GM19455 (cell line): ENCODE results near the gene PTCHD4.

Experiments
- ATAC-seq: cut with Tn5 transposase; IDR thresholded peaks from one replicate; pipeline ENCODE4 v1.9.1; 2021; ENCODE audit not compliant: unreplicated experiment

The PTCHD4 gene

DNA sequence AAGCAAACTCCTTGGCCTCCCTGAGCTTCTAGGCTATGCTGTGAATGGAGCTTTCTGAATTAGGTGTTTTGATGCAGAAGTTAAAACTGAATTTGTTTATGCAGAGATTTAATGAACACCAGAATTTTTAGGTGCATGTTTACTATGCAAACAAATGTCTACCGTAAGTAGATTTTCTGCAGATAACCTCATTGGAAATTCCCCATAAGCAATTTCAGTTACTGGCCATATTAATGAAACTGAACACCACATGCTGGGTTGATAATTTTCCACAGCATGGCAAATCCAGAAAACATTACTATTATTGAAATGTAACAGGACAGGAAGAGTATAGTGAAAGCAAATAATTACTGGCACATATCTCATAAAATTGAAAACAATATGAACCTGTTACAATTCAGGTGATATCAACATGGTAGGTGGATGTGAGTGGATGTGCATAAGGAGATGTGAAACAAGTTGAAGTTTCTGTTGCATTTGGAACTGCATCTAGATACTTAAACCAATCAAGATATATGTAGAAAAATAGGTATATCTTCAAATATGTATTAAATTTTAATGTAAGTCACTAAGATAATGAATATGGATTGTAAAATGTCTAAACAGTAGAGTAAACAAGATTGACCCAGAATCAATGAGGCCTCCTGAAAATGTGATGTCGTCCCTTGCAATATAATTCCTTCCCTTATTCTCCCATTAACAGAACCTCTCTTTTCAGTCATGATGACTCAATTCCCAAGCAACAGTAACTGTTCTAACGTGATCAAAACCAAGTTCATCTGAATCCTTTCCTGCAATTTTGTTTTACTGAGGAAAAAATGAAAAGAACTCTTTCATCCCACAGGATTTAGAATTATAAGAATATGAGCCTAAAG, 11.0 kb downstream of the PTCHD4 start:
- no peak for ATAC-seq

DNA sequence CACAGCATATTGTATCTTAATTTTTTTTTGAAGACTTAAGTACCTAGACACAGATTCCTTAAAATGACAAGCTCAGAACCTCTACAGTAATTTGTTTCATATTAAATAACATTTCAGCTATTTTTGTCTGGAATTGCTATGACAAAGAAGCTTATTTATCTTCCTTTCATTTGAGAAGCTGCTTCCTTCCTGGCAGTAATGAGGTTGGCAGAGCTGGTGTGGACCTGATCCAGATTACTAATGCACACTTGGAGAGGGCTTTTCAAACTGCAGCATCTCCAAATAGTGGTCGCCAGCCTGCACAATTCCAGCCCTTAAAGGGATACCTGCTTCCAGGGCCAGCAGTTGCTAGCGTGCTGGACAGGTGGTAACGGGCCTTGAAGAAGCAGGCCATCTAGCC, 12.1 kb downstream of the PTCHD4 start:
- no peak for ATAC-seq

DNA sequence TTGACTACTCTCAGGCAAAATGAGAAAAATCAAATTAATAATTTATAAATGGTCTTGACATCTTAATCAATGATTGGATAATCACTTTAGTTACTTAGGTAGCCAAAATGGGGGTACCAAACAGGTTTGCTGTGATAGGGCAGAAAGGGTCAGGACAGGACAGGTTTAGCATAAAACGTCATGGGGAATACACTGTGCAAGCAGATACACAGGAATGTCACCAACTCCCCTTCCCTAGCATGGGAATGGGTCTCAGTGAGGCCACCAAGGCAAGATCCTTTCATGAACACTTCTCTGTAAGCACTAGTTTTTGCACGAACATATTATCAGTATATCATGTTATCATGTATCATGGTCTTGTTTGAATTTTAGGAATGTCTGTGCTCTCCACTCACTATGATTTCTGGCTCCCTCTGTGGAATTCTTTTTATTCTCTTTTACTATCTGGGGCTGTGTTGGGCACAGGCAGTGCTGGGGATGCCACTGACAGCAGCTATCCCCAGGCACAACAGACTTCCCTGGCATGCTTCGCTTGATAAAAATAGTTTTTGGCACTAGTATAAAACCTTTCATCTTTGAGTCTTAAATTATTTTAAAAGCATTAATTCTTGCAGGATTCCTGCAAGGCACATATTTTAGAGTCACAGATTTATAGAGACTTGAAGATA, 18.3 kb downstream of the PTCHD4 start:
- no peak for ATAC-seq

DNA sequence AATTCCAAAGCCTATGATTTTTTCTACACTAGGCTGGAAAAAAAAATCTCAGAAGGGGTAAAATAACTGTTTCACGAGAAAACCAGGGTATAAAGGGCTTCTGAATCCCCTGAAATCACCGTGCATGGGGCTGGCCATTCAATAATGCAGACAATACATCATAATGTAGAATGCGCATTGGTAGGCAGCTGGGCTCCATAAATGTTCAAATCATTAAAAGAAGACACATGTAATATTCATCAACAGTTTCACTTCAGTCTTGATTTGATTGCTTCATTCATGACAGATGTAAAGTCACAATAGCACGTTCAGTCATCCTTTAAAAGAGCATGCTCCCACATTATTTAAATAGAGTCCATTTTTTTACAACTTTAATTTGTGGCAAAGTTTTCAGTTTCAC, 20.5 kb downstream of the PTCHD4 start:
- no peak for ATAC-seq

- ATAC-seq, result no peak
Measured at GRCh38 chr6:48087448-48087847, 23.5 kb downstream of the PTCHD4 start.

- no peak for ATAC-seq
Measured at GRCh38 chr6:48086187-48086586, 24.8 kb downstream of the PTCHD4 start.

DNA sequence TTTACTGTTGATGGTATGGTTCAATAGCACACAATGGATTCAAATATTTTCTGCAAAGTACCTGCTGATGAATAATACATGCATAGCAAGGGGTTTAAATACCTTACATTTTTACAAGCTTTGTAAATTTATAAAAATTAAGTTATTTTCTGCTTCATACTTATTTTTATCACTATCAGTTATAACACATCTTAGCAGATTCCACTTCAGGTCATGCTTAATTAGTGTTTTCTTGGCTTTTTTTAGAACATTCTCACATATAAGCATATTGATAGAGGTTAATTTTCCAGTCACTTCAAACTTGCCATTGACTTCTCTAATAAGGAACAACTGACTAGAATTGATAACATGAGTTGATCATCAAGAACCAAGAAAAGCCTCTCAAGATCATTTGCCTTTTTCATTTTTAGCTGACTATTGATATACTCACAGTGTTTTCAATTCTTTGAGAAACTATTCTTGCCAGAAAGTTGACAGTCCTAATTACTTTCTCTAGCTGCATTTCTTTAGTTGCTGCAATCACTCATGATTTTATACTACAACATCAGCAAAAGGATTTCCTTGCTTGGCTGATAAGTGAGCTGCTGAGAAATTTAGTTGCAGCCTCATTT, 25.8 kb downstream of the PTCHD4 start:
- no peak for ATAC-seq

GRCh38 chr6:48084201-48084600, 26.8 kb downstream of the PTCHD4 start:
- no peak for ATAC-seq

DNA sequence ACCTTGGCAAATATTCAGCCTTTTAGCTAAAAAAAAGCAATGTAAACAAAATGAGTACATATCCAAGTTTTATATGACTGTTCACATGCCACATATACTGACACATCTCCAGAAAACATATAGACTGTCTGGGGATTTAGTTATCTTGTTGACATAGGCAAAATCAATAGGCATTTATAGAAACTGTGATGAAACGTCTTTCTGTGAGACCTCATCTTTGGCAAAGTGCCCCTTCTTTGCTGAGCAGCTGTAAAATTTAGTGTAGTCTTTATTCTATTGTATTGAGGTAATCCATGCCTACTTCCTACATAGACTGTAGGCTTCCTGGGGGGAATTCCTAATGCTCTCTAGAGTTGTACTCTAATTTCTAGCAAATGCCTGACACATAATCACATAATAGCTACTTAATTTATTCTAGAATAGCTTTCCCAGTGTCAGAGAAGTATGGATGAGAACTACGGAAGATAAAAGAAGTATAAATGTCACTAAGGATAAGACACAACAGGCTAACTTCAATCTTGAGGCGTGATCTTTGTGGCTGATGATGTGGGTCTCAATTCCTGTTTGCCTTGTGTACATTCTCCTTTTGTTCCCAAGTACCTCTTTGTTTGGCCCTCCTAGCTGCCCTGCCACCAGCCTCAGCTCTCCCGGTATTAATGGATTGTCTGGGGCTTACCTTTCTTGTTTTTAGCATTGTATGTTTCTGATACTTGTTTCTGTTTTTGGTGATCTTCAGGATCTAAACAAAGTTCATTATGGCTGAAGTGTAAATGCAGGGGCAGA, 30.6 kb downstream of the PTCHD4 start:
- ATAC-seq, result no peak

DNA sequence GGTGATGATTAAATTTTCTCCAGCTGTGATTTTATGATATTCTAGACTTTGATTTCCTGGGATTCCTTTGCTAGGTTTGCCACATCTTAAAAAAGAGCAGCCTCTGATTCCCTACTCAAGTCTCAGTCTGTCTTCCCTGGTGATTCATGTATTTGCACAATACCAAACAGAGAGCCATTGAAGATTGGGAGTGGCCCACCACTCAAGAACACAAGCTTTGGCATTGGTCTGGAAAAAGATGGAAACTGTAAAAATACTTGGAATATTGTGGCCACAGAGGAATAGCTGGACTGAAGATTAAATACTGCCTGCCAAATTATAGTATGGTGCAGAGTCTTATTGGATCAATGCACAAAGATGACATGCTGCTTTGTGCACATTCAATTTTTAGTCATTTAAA, 32.9 kb downstream of the PTCHD4 start:
- ATAC-seq, result no peak

- ATAC-seq, result no peak
Measured at GRCh38 chr6:48075181-48075580, 35.8 kb downstream of the PTCHD4 start.

- no peak for ATAC-seq
Measured at GRCh38 chr6:48073976-48074767, 36.8 kb downstream of the PTCHD4 start.

DNA sequence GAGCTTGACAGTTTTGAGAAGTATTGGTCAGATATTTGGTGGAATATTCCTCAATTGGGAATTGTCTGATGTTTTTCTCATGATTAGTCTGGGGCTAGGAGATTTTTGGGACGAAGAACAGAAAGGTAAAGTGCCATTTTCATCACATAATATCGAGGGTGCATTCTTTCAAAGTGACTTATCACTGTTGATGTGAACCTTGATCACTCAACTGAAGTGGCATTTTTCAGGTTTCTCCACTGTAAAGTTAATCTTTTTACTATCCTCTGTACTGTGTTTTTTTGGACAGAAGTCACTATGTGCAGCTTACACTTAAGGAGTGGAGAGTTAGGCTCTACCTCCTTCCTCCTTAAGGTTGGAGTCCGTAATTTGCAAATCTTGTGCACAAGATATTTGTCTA, 39.2 kb downstream of the PTCHD4 start:
- no peak for ATAC-seq

- ATAC-seq, result no peak
Measured at GRCh38 chr6:48069280-48069679, 41.7 kb downstream of the PTCHD4 start.

DNA sequence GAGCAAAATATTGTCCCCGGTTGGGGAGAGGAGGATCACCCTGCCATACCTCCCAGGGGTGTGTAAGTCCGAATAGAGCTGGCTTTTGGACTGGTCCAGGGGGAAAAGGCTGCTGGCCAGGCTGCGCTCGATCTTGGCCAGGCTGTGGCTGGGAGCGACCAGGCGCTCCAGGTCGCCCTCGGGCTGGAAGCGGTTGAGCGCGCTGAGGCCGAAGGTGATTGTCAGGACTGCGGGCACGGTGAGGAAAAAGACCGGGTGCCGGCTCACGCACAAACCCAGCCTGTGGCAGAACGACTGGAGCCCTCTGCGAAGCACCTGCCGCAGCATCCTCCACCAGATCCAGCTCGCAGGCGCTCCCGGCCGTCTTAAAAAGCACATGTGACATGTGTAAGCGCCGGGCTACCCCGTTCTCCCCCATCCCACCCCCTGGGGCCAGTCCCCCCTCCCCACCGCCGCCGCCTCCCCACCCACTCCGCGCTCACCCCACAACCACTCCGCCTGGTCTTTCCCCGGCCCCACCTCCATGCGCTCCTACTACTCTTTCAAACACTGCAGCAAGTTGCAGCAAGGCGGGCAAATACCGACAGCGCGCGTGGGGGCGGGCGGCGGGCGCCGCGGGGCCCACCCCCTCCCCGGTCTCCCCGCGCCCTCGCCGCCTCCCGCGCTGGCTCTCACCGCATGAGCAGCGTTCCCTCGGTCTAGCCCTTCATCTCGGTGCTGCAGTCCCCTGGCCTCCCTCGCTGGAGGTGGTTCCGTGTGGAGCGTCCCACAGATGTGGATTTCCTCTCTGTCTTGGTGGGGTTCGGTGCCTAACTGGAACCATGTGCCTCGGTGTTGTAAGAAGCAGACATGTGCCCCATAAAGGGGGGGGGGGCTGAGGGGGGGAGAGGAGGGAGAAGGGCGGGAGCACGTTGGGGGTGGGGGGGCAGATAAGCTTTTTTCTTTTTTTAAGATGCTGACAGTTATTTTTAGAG, 42.4 kb downstream of the PTCHD4 start:
- no peak for ATAC-seq

DNA sequence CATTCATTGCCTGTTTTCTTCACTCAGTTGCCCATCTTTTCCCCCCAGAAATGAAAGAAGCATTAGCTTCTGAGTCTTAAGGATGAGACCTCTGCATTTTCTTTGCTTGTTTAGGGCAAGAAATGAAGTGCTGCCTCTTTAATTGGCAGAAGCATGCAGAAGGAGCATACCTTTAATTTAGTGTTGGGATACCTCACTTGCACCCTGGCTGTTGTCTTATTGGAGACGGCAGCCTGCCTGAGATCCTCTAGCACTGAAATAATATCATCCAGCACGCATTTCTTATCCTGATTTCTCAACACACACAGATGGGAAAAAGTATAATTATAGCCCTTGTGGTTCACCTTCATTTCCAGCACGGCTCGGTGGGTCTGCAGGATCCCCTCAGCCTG, 43.1 kb downstream of the PTCHD4 start:
- ATAC-seq, result no peak

DNA sequence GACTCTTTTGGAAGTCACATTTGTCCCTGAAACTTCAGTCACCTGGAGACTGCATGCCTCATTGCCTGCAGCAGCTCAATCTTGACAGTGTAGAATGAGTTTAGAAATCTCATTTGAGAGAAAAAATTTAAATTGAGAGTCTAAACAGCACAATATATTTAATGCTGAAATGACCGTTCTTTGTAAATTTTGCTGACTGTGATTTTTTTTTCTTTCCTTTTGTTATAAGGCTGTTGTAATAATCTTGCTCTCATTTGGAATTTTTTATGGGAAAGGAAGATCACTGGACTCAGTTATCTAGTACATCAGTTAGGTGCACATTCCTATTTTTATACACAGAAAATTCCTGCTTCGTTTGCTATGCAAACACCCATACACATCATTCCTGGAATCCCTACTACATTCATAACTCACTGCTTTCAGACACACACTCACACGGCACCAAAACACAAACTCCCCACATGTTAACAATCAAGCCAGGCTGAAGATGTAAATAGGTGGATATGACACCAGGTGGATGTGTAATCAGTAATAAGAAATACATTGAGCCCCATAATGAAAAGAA, 43.8 kb downstream of the PTCHD4 start:
- no peak for ATAC-seq

DNA sequence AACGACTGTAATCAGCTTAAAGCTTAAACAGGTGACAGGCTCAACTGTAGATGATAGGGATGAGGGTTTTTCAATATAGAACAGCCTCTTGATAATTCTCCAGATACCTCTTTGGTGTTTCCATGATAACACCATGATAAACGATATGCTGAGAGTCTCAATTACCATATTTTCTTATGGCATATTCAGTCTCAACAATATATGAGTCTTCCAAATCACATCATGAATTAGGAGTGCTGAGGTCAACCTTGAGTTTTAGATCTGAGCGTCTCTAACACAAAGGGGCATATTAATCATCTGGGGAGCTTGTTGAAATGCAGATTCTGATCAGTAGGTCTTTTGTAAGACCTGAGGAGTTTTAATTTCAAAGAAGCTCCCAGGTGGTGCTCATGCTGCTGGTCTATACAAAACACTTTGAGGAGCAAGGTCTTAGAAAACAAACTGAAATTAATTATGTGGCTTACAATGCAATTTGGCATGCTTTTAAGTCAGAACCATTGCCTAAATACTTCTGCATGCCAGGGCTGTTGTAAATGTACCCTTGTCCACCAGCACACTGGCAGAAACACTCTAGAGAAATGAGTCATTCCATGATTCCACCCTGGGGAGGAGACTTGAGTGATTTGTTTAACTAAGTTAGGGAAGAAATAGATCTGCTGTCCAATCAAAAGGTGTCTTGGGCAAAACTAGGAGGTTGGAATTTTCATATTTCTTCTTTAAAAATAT, 49.6 kb downstream of the PTCHD4 start:
- no peak for ATAC-seq
